Inferior parietal cortex (tissue), 1 donor: ENCODE data around the gene GOLT1A.

Source experiments
- DNase-seq: peaks from one replicate; pipeline ENCODE4 v3.0.0-alpha.2; 2016; ENCODE audit errors: extremely low spot score

Gene GOLT1A

DNA sequence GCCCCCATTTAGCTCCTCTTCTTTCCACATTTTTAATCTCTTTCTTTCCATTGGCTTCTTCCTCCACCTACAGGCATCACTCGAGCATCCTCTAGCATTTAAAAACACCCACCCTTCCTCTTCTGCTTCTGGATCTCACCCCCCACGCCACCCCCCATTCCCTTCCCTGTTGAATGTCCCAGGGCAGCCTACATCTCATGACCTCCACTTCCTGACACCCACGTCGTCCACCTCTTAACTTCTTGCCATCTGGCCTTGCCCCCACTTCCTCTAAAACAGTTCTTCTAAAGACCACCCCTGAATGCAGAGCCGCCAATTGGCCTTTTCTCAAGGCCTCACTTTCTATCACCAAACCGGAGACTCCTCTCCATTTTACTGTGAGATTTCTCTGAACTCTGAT is 55.8 kb downstream of the GOLT1A start:
- DNase-seq = no peak

DNA sequence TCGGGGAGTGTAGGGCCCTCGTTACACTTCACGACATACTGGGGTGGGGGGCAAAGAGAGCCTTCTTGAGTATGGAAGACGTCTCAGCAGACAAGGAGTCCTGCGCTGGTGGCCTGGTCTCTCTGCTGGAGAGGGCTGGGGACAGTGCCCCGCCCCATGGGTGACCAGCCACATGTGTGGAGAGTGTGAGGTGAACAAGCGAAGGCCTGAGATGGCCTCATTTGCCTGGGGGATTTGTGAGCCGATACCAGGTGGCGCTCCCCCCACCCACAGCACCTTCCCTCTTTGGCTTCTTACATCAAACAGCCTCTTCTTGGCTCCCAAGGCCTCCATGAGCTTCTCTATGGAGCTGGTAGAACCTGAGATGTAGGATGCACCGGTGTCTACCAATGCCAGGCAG is 57.9 kb downstream of the GOLT1A start:
- DNase-seq = no peak

DNA sequence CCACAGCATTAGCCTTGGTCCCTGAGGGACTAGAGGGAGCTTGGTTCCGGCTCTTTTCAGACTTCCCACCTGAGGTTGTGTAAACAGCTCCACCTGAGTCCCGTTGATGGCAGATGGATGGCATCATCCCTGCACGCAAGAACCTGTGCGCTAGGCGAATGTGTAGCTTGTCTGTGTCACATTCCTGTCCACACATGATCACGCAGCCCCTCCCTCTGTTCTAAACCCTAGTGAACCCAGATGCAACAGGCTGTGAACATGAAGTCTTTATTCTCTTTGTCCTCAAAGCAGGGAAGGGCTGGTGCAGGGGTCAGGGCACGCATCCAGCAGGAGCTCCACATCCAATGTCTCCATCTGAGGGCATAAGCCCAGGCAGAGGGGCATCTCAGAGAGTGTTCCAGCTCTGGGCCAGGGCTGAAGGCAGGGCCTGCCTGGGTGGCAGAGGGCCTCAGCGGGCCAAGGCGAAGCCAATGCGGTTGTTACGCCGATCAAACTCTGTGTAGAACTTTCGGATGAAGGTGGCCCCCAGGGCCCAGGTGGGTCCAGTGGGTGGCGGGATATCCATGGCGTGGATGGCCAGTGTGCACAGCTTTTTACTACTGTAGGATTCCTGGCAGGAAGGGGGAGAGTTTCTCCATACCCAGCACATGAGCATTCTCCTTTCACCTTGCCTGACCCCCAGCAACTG is 59.1 kb downstream of the GOLT1A start:
- no peak for DNase-seq

DNA sequence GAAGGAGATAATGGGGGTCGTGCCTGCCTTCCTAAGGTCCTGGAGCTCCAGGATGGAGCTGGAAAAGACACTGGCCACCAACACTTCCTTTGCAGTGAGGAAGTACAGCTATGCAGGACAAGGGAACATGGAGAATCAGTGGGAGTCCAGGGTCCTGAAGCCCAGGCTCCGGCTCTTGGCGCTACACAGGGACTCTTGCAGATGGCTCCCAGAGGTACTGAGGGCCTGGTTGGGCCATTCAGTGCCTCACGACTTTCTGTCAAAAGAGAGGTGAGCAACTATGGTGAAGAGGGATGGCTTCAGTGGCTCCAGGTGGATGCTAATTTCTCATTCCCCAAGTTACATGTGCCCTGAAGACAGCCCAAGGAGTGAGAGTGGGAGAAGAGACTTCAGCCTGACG is 60.1 kb downstream of the GOLT1A start:
- DNase-seq = no peak

DNA sequence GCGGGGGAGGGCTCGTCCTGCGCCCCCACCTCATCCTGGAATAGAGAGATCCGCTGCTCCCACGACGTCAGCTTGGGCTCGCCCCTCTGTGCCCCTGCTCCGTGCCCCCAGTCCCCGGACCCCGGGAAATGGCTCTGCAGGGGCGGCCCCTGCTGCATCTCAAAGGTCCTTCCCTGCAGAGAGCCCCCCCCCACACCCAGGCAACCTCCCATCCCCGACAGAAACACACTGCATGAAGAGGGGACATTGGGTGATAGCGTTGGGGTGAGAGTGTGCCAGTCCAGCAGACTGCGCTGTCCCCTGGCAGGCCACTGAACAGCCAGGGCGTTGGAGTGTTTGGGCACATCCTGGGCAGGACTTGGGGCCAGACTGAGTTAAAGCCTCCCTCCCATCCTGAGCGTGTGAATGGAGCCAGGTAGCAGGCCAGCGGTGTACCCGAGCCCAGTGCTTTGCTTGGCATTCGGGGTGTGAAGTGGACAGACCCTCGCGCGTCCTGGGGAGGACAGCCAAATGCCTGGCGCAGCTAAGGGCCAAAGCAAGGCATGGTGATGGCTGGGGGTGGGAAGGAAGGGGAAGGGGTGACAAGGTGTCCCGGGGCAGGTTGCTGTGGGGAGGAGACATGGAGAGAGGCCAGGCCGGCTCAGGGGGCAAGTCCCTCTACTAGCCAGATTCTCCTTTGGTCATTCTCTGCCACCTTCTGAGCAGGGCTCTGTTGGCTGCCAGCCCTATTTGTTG is 61.3 kb downstream of the GOLT1A start:
- no peak for DNase-seq

DNA sequence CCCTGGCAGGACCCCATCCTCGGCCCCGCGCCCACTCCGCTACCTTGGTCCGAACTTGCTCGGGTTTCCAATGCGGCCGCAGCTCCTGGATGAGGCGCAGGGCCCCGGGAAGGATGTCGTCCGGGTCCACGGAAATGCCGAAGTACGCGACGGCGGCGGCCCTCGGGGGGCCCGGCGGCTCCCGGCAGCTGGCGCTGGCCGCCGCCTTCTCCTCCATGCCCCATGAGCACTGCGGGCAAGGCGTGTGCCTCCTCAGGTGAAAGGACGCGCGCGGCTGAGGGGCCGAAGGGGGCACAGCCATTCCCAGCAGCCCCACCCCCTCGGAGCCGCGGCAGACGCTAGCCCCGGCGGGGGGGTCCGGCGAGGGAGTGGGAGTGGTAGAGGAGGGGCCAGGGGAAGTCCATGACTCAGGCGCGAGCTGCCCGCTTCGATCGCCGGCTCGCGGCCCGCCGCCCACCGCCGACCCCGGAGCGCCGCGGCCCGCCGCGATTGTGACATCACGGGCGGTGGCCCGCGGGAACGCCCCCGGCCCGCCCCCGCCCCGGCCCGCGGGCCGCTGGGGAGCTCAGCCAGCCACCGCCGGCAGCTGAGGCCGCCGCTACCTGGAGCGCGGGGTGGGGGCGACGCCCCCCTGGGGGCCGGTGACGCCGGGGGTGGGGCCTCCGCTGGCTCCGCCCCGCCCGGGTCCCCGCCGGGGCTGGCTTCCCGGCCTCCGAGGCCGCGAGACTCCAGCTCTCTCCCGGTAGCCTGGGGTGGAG is 62.1 kb downstream of the GOLT1A start, which contains the start of gene ETNK2:
Gene ETNK2 (minus strand): TSS at position 493 of the 758 bp plus-strand sequence. CDS start 192 bp downstream, at position 301.
- DNase-seq = no peak

DNA sequence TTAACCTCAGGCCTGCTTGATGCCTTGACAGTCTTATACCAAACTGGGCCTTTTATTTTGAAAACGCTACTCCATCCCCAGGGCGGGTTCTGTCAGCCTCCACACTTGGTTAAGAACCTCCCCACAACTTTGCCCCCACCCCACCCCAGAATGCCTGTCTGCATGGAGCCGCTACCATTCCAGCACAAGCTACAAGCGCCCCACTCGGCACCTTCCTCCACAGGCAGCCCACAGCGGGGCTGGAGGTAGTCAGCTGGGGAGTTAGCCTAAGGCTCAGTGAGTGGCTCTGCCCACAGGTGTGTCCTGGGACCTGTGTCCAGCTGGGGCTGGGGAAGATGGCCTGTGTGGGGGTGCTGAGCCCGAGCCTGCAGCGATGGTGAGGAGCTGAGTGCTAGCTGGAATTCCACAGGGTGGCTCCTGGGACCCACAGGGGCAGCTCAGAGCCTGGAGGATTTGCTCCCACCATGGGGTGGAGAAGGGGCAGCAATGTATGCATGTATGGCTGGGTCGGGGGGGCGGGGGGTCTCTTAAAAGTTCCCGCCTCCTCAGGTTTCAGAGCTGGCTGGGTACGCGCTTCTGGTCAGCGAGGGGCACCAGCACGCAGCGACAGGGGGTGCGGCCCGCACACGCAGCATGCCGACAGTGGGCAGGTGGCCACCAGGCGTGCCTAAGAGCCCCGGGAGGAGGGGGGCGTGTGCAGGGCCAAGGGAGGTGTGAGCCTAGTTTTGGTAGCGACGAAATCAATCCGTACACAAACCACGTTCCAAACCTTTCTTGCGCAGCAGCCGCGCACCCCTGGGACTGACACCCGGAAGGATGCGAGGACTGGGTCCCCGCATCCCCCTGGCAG is 62.9 kb downstream of the GOLT1A start:
- no peak for DNase-seq

DNA sequence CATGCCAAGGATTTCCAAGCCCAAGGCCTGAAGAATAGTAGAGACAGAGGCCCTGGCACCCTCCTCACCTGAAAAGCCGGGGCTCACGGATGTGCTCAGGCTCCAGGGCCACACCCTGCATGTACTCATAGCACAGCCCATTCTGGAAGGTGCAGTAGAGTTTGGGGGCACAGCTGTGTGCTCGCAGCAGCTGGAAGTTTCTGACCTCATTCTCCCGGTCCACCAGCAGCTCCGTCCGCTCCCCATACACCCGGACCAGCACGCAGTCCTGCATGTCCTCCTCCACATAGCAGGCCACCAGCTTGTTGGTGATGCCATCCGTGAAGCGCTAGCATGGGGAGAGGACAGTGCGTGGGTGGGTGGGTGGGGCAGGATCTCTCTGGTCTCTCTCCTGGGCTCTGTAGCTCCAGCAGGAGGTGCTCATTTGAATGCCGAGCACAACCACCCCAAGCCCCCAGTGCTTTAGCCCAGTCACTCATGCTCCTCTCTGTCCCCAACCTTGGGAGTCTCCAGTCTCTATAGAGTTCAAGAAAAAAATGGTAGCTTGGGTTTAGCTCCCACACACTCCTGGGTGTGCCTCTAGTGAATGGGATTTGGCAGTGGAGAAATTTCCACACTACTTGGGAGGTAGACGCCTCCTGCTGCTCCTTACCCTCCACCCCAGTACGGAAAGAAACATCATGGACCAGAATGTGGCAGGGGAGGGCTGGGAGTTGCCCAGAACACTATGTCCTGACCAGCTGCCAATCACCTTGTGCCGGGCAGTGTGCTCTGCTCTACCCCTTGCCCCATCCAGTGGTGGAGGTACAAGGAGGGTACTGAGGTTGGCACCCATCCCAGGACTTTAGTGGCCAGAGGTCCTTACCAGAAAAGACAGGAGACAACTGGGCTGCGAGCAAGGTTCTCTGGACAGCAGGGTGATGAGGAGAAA is 63.9 kb downstream of the GOLT1A start:
- no peak for DNase-seq

DNA sequence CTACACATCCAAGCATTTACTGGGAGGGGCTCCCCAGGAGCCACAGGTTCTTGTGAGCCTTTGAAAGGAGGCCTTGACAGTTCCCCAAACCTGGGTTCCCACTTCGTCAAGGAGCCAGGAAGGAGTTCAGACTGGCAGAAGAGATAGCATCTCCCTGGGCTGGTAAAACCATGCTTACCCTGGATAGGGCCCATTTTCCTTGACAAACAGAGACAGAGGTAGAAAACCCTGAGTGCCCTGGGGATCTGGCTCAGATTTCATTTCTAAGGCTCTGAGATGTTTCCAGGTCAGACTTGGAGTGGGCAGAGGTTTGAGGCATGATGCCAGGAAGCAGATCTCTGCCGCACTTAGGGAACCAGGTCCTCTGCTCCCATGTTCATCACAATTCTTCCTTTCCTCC is 64.7 kb downstream of the GOLT1A start:
- DNase-seq = no peak
